Measurements from ENCODE around the gene PXK. TPM values are rescaled to one million over a fixed set of nuclear protein-coding genes. Genes with fewer than 3 reads are reported as not detected.

Gene PXK
- polyA plus RNA-seq, 1 donor (not counting 4 experiments of a cell fraction or from before 2014, with no cell fraction given), result 12.2 TPM

GRCh38 chr3:58369038-58369437, 36.3 kb downstream of the PXK start:
- H3K9me3 ChIP-seq (ENCODE audit: control insufficient read depth, low read depth, low read length), result no peaks in the 10 kb centered on the region
- H3K4me1 ChIP-seq (ENCODE audit: control insufficient read depth, extremely low read depth, insufficient read depth, low read length), result no peaks in the 10 kb centered on the region
- FAIRE-seq (no peak), DNase-seq (ENCODE audit: low read depth, low spot score) (no peak)
- dilution Hi-C loops (cut with MboI; ENCODE audit: extremely low pct_ligation_motif_present, low sequenced_read_pairs), result no loop called here
- H3K27me3 ChIP-seq (ENCODE audit: control insufficient read depth, extremely low read depth, insufficient read depth, low read length), result no peaks in the 10 kb centered on the region
- H2AFZ ChIP-seq (ENCODE audit: control insufficient read depth, low read length), result no peak overlapping the region
- TF ChIP-seq, protein P1, sequence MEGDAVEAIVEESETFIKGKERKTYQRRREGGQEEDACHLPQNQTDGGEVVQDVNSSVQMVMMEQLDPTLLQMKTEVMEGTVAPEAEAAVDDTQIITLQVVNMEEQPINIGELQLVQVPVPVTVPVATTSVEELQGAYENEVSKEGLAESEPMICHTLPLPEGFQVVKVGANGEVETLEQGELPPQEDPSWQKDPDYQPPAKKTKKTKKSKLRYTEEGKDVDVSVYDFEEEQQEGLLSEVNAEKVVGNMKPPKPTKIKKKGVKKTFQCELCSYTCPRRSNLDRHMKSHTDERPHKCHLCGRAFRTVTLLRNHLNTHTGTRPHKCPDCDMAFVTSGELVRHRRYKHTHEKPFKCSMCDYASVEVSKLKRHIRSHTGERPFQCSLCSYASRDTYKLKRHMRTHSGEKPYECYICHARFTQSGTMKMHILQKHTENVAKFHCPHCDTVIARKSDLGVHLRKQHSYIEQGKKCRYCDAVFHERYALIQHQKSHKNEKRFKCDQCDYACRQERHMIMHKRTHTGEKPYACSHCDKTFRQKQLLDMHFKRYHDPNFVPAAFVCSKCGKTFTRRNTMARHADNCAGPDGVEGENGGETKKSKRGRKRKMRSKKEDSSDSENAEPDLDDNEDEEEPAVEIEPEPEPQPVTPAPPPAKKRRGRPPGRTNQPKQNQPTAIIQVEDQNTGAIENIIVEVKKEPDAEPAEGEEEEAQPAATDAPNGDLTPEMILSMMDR (optimal IDR thresholded peaks at IDR 0.05 in 1 of 3, IDR thresholded peaks at IDR 0.05 in 1 of 3, conservative IDR thresholded peaks at IDR 0.05 in 1 of 3; ENCODE audit: extremely low read depth in 1 of 3, insufficient read depth in 2 of 3, low read length in 3 of 3), result no peak
- TF ChIP-seq EZH2 (IDR thresholded peaks at IDR 0.05; ENCODE audit: low read length), result no peak
- no peak overlapping the region for H3K4me3 ChIP-seq (ENCODE audit: control insufficient read depth in 2 of 3, extremely low read depth in 1 of 3, insufficient read depth in 2 of 3, low read depth in 1 of 3, low read length in 3 of 3)
- no peak overlapping the region for H3K9ac ChIP-seq (ENCODE audit: control insufficient read depth, extremely low read depth, insufficient read depth, low read length)
- no peaks in the 10 kb centered on the region for H3K79me2 ChIP-seq (ENCODE audit: control insufficient read depth, insufficient read depth, low read length)
- H3K4me2 ChIP-seq (ENCODE audit: control insufficient read depth, extremely low read depth, insufficient read depth, low read depth, low read length), result no peak overlapping the region
- H4K20me1 ChIP-seq (ENCODE audit: control insufficient read depth, extremely low read depth, insufficient read depth, low read length), result no peaks in the 10 kb centered on the region
- H3K36me3 ChIP-seq (ENCODE audit: control insufficient read depth in 2 of 2, extremely low read depth in 1 of 2, insufficient read depth in 2 of 2, low read length in 2 of 2), result no peaks in the 10 kb centered on the region
- H3K27ac ChIP-seq (ENCODE audit: control insufficient read depth, insufficient read depth, low read length), result no peak overlapping the region
- H3K9me1 ChIP-seq (ENCODE audit: control insufficient read depth, extremely low read depth, insufficient read depth, low read length), result no peaks in the 10 kb centered on the region

DNA sequence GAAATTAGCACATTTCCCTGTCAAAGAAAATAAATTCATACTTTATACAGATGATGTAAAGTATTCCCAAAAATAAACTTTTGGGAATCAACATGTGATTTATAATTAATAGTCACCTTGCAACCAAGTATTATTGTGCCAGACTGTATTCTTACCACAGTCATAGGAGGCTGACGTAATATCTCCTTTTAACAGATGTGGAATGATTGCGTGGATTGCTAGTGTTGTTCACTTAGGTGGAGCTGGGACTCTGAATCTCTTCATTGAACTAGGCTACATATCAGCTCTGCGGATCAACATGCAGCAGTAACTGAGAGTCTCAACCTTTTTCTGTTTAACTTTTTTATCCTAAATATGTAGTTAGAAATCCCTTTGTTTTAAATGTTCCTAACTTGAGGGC, 37.2 kb downstream of the PXK start:
- Histone ChIP-seq H3K4me1 (ENCODE audit: control insufficient read depth, extremely low read depth, insufficient read depth, low read length) (no peaks in the 10 kb centered on the region), H3K27ac (ENCODE audit: control insufficient read depth, insufficient read depth, low read length) (no peak overlapping the region), H4K20me1 (ENCODE audit: control insufficient read depth, extremely low read depth, insufficient read depth, low read length) (no peaks in the 10 kb centered on the region), H3K4me3 (ENCODE audit: control insufficient read depth in 2 of 3, extremely low read depth in 1 of 3, insufficient read depth in 2 of 3, low read depth in 1 of 3, low read length in 3 of 3) (no peak overlapping the region), H3K36me3 (ENCODE audit: control insufficient read depth in 2 of 2, extremely low read depth in 1 of 2, insufficient read depth in 2 of 2, low read length in 2 of 2) (no peaks in the 10 kb centered on the region), H3K27me3 (ENCODE audit: control insufficient read depth, extremely low read depth, insufficient read depth, low read length) (no peaks in the 10 kb centered on the region), H2AFZ (ENCODE audit: control insufficient read depth, low read length) (no peak overlapping the region), H3K9me3 (ENCODE audit: control insufficient read depth, low read depth, low read length) (no peaks in the 10 kb centered on the region), H3K9ac (ENCODE audit: control insufficient read depth, extremely low read depth, insufficient read depth, low read length) (no peak overlapping the region), H3K4me2 (ENCODE audit: control insufficient read depth, extremely low read depth, insufficient read depth, low read depth, low read length) (no peak overlapping the region), H3K79me2 (ENCODE audit: control insufficient read depth, insufficient read depth, low read length) (no peaks in the 10 kb centered on the region), H3K9me1 (ENCODE audit: control insufficient read depth, extremely low read depth, insufficient read depth, low read length) (no peaks in the 10 kb centered on the region)
- FAIRE-seq, result no peak
- dilution Hi-C loops (cut with MboI; ENCODE audit: extremely low pct_ligation_motif_present, low sequenced_read_pairs), result no loop called here
- no peak for TF ChIP-seq EZH2 (IDR thresholded peaks at IDR 0.05; ENCODE audit: low read length)
- TF ChIP-seq, protein P1 (optimal IDR thresholded peaks at IDR 0.05 in 1 of 3, IDR thresholded peaks at IDR 0.05 in 1 of 3, conservative IDR thresholded peaks at IDR 0.05 in 1 of 3; ENCODE audit: extremely low read depth in 1 of 3, insufficient read depth in 2 of 3, low read length in 3 of 3), result no peak
- no peak for DNase-seq (ENCODE audit: low read depth, low spot score)

Data from keratinocyte (primary cell).